B cell (primary cell): Measurements from ENCODE around the gene CIAPIN1. TPM values are rescaled to one million over a fixed set of nuclear protein-coding genes. Genes with fewer than 3 reads are reported as not detected.

Experiments used
- ATAC-seq: fragments of 200-7000 bp; cut with Tn5 transposase; one replicate; pipeline ENCODE4 v1.10.0; 2021; ENCODE audit warnings: low read depth, mild to moderate bottlenecking, moderate number of reproducible peaks, moderate library complexity
- CTCF ChIA-PET: fragments of 350-600 bp; sonication (Branson Sonifier 250); formaldehyde crosslinking; loops from one replicate; lab custom pipeline; 2021; ENCODE audit warnings: antibody characterized with exemption, inconsistent platforms; lab: Charles Lee
- POLR2A ChIA-PET: fragments of 350-600 bp; sonication (Branson Sonifier 250); formaldehyde crosslinking; loops from one replicate; lab custom pipeline; 2021; ENCODE audit warnings: antibody characterized with exemption; lab: Charles Lee
- DNase-seq: peaks from one replicate; pipeline ENCODE4 v3.0.0; 2013
- H2AFZ ChIP-seq: 2 replicates; pipeline ENCODE4 v1.6.1; 2012; ENCODE audit warnings: mild to moderate bottlenecking, low read depth, low read length; ENCODE audit not compliant: insufficient read depth, poor library complexity, severe bottlenecking
- H3K27ac ChIP-seq, 2 donors: 1 replicate in 1 of 2; 2 replicates in 1 of 2; pipeline ENCODE4 v1.5.1; 2012 to 2013; ENCODE audit warnings: low read length in 2 of 2, mild to moderate bottlenecking in 2 of 2, moderate library complexity in 1 of 2
- H3K27me3 ChIP-seq, 4 experiments: fragments of 200-600 bp in 1 of 4; sonication (generic) in 1 of 4; replicated peaks in 1 of 4; 1 replicate in 2 of 4; 2 replicates in 2 of 4; pipeline versions ENCODE4 v1.6.1 to v1.7.0; 2013 to 2016; ENCODE audit warnings: low read length in 3 of 4, mild to moderate bottlenecking in 2 of 4, mixed read lengths in 1 of 4, moderate library complexity in 1 of 4; ENCODE audit not compliant: insufficient read depth in 4 of 4, control insufficient read depth in 3 of 4; ENCODE audit errors: control extremely low read depth in 1 of 4
- H3K36me3 ChIP-seq, 2 experiments: replicated peaks in 1 of 2; 1 replicate in 1 of 2; 2 replicates in 1 of 2; pipeline versions ENCODE4 v1.6.1 to v1.7.1; 2013; ENCODE audit warnings: low read length in 1 of 2; ENCODE audit not compliant: insufficient read depth in 2 of 2, control insufficient read depth in 1 of 2; ENCODE audit errors: control extremely low read depth in 1 of 2, extremely low read depth in 1 of 2
- H3K4me1 ChIP-seq, 2 donors: fragments of 200-600 bp in 1 of 2; sonication (generic) in 1 of 2; 1 replicate in 1 of 2; 2 replicates in 1 of 2; pipeline versions ENCODE4 v1.5.1 to v1.6.1; 2013 to 2017; ENCODE audit warnings: low read length in 2 of 2; ENCODE audit not compliant: control insufficient read depth in 2 of 2, insufficient read depth in 2 of 2
- H3K4me2 ChIP-seq: replicated peaks from 2 replicates; pipeline ENCODE3; 2012; ENCODE audit warnings: mild to moderate bottlenecking, low read depth, low read length; ENCODE audit not compliant: poor library complexity, severe bottlenecking
- H3K4me3 ChIP-seq, 5 experiments: fragments of 200-600 bp in 1 of 5; sonication (generic) in 1 of 5; 1 replicate in 3 of 5; 2 replicates in 2 of 5; pipeline versions ENCODE4 v1.5.1 to v1.7.0; 2011 to 2016; ENCODE audit warnings: low read length in 4 of 5, mild to moderate bottlenecking in 4 of 5, low read depth in 2 of 5, control low read depth in 1 of 5, moderate library complexity in 1 of 5; ENCODE audit not compliant: insufficient read depth in 1 of 5; ENCODE audit errors: control extremely low read depth in 1 of 5, extremely low read depth in 1 of 5
- H3K79me2 ChIP-seq: fragments of 200-600 bp; sonication (generic); one replicate; pipeline ENCODE4 v1.6.0; 2016; ENCODE audit warnings: low read length; ENCODE audit not compliant: control insufficient read depth, insufficient read depth
- H3K9ac ChIP-seq: fragments of 200-600 bp; sonication (generic); 2 replicates; pipeline ENCODE4 v1.6.1; 2017; ENCODE audit warnings: mild to moderate bottlenecking, low read length, moderate library complexity
- H3K9me3 ChIP-seq, 3 donors: one replicate each; pipeline versions ENCODE4 v1.6.1 to v1.7.1; 2013; ENCODE audit warnings: low read length in 2 of 3; ENCODE audit not compliant: control insufficient read depth in 2 of 3, insufficient read depth in 1 of 3; ENCODE audit errors: control extremely low read depth in 1 of 3
- H4K20me1 ChIP-seq: 2 replicates; pipeline ENCODE4 v1.6.0; 2012; ENCODE audit warnings: mild to moderate bottlenecking, low read length; ENCODE audit not compliant: insufficient read depth, control insufficient read depth, poor library complexity, severe bottlenecking
- H3K27ac Mint-ChIP-seq: one replicate; pipeline ENCODE4 v1.8.0; 2021; ENCODE audit warnings: mixed read lengths
- H3K27me3 Mint-ChIP-seq: one replicate; pipeline ENCODE4 v1.8.0; 2021; ENCODE audit warnings: mixed read lengths
- H3K4me1 Mint-ChIP-seq: one replicate; pipeline ENCODE4 v1.8.0; 2021; ENCODE audit warnings: mixed read lengths
- H3K4me3 Mint-ChIP-seq: one replicate; pipeline ENCODE4 v1.8.0; 2021; ENCODE audit warnings: mixed read lengths
- H3K9me3 Mint-ChIP-seq: one replicate; pipeline ENCODE4 v1.8.0; 2022; ENCODE audit warnings: mixed read lengths; ENCODE audit not compliant: insufficient read depth
- CTCF ChIP-seq: fragments of 200-600 bp; IDR thresholded peaks from one replicate; pipeline ENCODE4 v1.8.0; 2022; ENCODE audit warnings: antibody characterized with exemption, mild to moderate bottlenecking
- EZH2 ChIP-seq: IDR thresholded peaks from 2 replicates; pipeline ENCODE4 v1.6.1; 2012; ENCODE audit warnings: borderline replicate concordance, low read depth, mild to moderate bottlenecking, moderate library complexity, low read length; ENCODE audit not compliant: insufficient read depth, poor library complexity, severe bottlenecking
- WGBS: methylation state at CpG from one replicate; pipeline ENCODE4 v1.1.5; 2013; ENCODE audit warnings: missing lambda C conversion rate; ENCODE audit not compliant: insufficient coverage; 5-methylcytosine and 5-hydroxymethylcytosine counted together
- intact Hi-C: fragments of 100-400 bp; cut with micrococcal nuclease; formaldehyde crosslinking; loops from one replicate; pipeline ENCODE4 v1.10.0; 2022
- polyA plus RNA-seq: library from polyadenylated mRNA; depleted of rRNA; stranded (reverse); fragments of >200 nt; gene quantifications from 2 replicates; pipeline ENCODE4 v1.2.3, GENCODE V29; 2012
- total RNA-seq, 2 donors: library from RNA; stranded (reverse); fragments of 120-200 nt in 1 of 2; gene quantifications; 1 replicate in 1 of 2; 2 replicates in 1 of 2; pipeline versions ENCODE4 v1.2.3 to v1.2.4, GENCODE V29; 2013 to 2022

CIAPIN1 gene
- total and polyA plus RNA-seq, 2 donors (not counting 1 experiment from before 2014, with no cell fraction given) = 22.0 to 45.7 TPM

GRCh38 chr16:57419506-57419905 lies 27.7 kb downstream of the CIAPIN1 start:
- H3K4me2 ChIP-seq = no peak overlapping the region
- intact Hi-C loops = loop anchor here (1.0 to 5.0 kb wide), 4 partner anchors 27 to 177 kb away; partner anchors contain the start of genes CCDC102A, CIAPIN1 and COQ9
- WGBS = 86% methylated on average over 3 of the region's 6 CpGs

More at GRCh38 chr16:57419506-57419905, 27.7 kb downstream of the CIAPIN1 start:
- H3K27ac ChIP-seq = no peak overlapping the region
- peak overlapping the region; percentile 92 for H2AFZ ChIP-seq
- no peaks in the 10 kb centered on the region for H3K27me3 ChIP-seq
- H3K4me3 Mint-ChIP-seq = no peak overlapping the region
- H3K4me3 ChIP-seq = no peak overlapping the region
- H3K4me1 Mint-ChIP-seq = peaks cover 34% of the 10 kb centered on the region
- no peaks in the 10 kb centered on the region for H3K9me3 Mint-ChIP-seq
- no peak for TF ChIP-seq CTCF
- no peak for TF ChIP-seq EZH2
- ATAC-seq = no peak
- no peak overlapping the region for H3K9ac ChIP-seq
- H3K36me3 ChIP-seq = no peaks in the 10 kb centered on the region
- peaks cover 21 to 32% of the 10 kb centered on the region in 2 donors for H3K4me1 ChIP-seq
- no peak overlapping the region for H3K27ac Mint-ChIP-seq
- no peaks in the 10 kb centered on the region for H3K79me2 ChIP-seq
- ChIA-PET CTCF (interaction anchor here (0.6 to 10.1 kb wide), 18 partner anchors 10 to 268 kb away, joined by 3 to 364 read pairs (median 6); partner anchors contain the start of genes CCL17, CIAPIN1 and COQ9), POLR2A (no interaction called here)
- no peaks in the 10 kb centered on the region for H4K20me1 ChIP-seq
- H3K27me3 Mint-ChIP-seq = no peaks in the 10 kb centered on the region
- H3K9me3 ChIP-seq = no peaks in the 10 kb centered on the region
- DNase-seq = no peak
